ENCODE measurements around the gene MARCHF10. TPM values are rescaled to one million over a fixed set of nuclear protein-coding genes. Genes with fewer than 3 reads are reported as not detected.

The MARCHF10 gene
- polyA plus RNA-seq, 1 donor, result 0.15 TPM

DNA sequence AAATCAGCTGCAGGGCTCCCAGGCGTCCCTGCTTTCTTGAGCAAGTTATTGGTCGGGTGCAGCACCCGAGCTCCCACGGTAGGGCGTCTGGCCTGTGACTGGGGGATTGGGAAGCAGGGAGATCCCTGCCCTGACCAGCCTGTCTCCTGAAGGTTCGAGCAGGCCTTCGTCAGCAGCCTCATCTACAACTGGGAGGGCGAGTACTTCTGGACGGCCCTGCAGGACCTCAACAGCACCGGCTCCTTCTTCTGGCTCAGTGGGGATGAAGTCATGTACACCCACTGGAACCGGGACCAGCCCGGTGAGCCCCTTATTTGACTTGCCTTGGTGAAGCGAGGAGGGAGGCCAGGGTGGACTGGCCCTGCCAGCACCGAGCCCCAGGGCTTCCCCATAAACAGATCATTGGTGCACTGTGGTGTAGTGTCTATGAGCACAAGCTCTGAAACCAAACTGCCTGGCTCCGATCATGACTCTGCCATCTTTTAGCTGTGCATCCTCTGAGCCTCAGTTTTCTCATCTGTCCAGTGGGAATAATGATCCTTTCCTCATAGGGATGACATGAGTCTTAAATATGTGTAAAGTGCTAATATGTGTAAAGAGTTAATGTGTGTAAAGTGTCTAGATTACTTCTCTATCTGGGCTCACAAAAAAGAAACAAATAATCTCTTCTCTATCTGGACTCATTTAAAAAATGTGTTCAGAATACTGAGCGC is 131.7 kb downstream of the MARCHF10 start:
- no peaks in the 10 kb centered on the region for H3K27me3 ChIP-seq (ENCODE audit: control insufficient read depth, insufficient read depth, low read length)
- no peak overlapping the region for H3K27ac ChIP-seq (ENCODE audit: low read length)
- H3K36me3 ChIP-seq (ENCODE audit: control insufficient read depth, insufficient read depth, low read length), result no peaks in the 10 kb centered on the region
- H3K4me1 ChIP-seq (ENCODE audit: control insufficient read depth, insufficient read depth, low read length), result no peaks in the 10 kb centered on the region
- H3K4me3 ChIP-seq (ENCODE audit: low read length), result no peak overlapping the region
- H3K9me3 ChIP-seq (ENCODE audit: control insufficient read depth, low read depth, low read length), result peaks cover 2% of the 10 kb centered on the region
- no CpG with 5 or more reads among the region's 16 CpGs for WGBS (ENCODE audit: insufficient coverage, low lambda C conversion rate)
- DNase-seq, result no peak

DNA sequence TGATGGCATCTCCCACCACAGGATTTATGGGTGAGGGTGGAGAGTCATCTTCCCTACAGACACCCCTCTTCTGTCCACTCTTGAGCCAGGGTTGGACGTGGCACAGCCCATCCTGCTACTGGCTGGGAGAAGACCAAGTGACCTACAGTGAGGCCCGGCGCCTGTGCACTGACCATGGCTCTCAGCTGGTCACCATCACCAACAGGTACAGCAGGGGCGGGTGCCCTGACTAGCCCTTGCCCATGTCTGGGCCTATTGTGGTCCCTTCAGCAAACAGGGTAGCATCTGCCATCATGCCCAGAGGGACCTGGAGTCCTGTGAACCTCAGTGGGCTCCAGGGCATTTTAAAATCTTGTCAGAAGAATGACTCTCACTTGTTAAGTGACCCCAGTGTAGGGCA is 132.4 kb downstream of the MARCHF10 start:
- no peak for DNase-seq
- Histone ChIP-seq H3K9me3 (ENCODE audit: control insufficient read depth, low read depth, low read length) (peaks cover 2% of the 10 kb centered on the region), H3K4me3 (ENCODE audit: low read length) (no peak overlapping the region), H3K4me1 (ENCODE audit: control insufficient read depth, insufficient read depth, low read length) (no peaks in the 10 kb centered on the region), H3K36me3 (ENCODE audit: control insufficient read depth, insufficient read depth, low read length) (no peaks in the 10 kb centered on the region), H3K27ac (ENCODE audit: low read length) (no peak overlapping the region), H3K27me3 (ENCODE audit: control insufficient read depth, insufficient read depth, low read length) (no peaks in the 10 kb centered on the region)
- WGBS (ENCODE audit: insufficient coverage, low lambda C conversion rate), result no CpG with 5 or more reads among the region's 4 CpGs

DNA sequence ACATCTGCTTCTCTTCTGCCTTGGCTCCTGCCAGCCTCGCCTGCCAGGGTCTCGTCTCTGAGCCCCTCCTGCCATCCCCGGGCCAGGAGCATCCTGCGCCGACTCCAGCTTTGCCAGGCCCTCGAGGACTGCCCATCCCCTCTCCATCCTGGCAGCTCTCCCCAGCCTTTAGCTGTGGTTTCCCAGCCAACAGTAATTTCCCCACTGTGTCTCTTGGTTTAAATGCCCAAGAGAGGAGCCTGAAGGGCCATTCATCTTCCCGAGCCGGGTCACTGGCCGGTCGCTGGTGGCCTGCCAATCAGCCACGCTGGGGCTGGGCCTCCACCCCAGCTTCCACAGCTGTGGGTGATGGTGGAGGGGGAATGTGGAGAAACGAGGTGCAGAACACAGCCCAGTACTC is 132.9 kb downstream of the MARCHF10 start:
- 87% methylated on average over 3 of the region's 12 CpGs for WGBS (ENCODE audit: insufficient coverage, low lambda C conversion rate)
- H3K27ac ChIP-seq (ENCODE audit: low read length), result no peak overlapping the region
- H3K36me3 ChIP-seq (ENCODE audit: control insufficient read depth, insufficient read depth, low read length), result no peaks in the 10 kb centered on the region
- no peak for DNase-seq
- no peak overlapping the region for H3K4me3 ChIP-seq (ENCODE audit: low read length)
- H3K9me3 ChIP-seq (ENCODE audit: control insufficient read depth, low read depth, low read length), result peaks cover 2% of the 10 kb centered on the region
- H3K4me1 ChIP-seq (ENCODE audit: control insufficient read depth, insufficient read depth, low read length), result no peaks in the 10 kb centered on the region
- peaks cover 2% of the 10 kb centered on the region for H3K27me3 ChIP-seq (ENCODE audit: control insufficient read depth, insufficient read depth, low read length)

- Histone ChIP-seq H3K27ac (ENCODE audit: low read length) (no peak overlapping the region), H3K4me3 (ENCODE audit: low read length) (no peak overlapping the region), H3K9me3 (ENCODE audit: control insufficient read depth, low read depth, low read length) (peaks cover 2% of the 10 kb centered on the region), H3K27me3 (ENCODE audit: control insufficient read depth, insufficient read depth, low read length) (peaks cover 5% of the 10 kb centered on the region), H3K4me1 (ENCODE audit: control insufficient read depth, insufficient read depth, low read length) (no peaks in the 10 kb centered on the region), H3K36me3 (ENCODE audit: control insufficient read depth, insufficient read depth, low read length) (no peaks in the 10 kb centered on the region)
- WGBS (ENCODE audit: insufficient coverage, low lambda C conversion rate), result no CpG with 5 or more reads among the region's 3 CpGs
- DNase-seq, result no peak
Measured at GRCh38 chr17:62674841-62675240, 133.3 kb downstream of the MARCHF10 start.

- Histone ChIP-seq H3K4me1 (ENCODE audit: control insufficient read depth, insufficient read depth, low read length) (no peaks in the 10 kb centered on the region), H3K4me3 (ENCODE audit: low read length) (no peak overlapping the region), H3K36me3 (ENCODE audit: control insufficient read depth, insufficient read depth, low read length) (no peaks in the 10 kb centered on the region), H3K27me3 (ENCODE audit: control insufficient read depth, insufficient read depth, low read length) (peaks cover 5% of the 10 kb centered on the region), H3K9me3 (ENCODE audit: control insufficient read depth, low read depth, low read length) (peaks cover 2% of the 10 kb centered on the region), H3K27ac (ENCODE audit: low read length) (no peak overlapping the region)
- no peak for DNase-seq
- WGBS (ENCODE audit: insufficient coverage, low lambda C conversion rate), result no CpG with 5 or more reads among the region's 6 CpGs
Measured at GRCh38 chr17:62674363-62674739, 133.8 kb downstream of the MARCHF10 start.

DNA sequence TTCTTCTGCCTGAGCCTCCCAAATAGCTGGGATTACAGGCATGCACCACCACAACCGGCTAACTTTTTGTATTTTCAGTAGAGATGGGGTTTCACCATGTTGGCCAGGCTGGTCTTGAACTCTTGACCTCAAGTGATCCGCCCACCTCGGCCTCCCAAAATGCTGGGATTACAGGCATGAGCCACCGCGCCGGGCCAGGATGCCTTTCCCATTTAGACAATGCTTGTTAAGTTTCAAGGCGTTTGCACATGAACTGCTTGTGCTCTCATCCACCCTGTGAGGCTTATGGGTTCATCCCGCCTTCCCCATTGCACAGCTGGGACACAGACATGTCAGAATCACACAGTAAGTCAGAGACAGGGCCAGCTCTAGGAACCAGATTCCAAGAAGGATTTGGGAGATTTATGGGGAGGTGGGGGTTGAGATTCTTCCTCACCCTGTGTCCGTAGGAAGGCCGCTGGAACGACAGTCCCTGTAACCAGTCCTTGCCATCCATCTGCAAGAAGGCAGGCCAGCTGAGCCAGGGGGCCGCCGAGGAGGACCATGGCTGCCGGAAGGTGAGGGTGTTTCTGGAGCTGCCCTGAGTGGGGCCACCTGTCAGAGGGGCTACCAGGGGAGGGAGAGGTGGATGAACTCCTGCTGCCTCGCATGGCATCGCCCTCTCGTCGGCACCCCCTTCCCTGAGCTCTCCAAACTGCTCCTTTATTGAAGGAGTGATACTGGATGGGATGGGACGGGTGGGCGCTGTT is 134.3 kb downstream of the MARCHF10 start:
- peaks cover 2% of the 10 kb centered on the region for H3K9me3 ChIP-seq (ENCODE audit: control insufficient read depth, low read depth, low read length)
- no peak overlapping the region for H3K27ac ChIP-seq (ENCODE audit: low read length)
- WGBS (ENCODE audit: insufficient coverage, low lambda C conversion rate), result no CpG with 5 or more reads among the region's 20 CpGs
- no peaks in the 10 kb centered on the region for H3K4me1 ChIP-seq (ENCODE audit: control insufficient read depth, insufficient read depth, low read length)
- DNase-seq, result no peak
- H3K36me3 ChIP-seq (ENCODE audit: control insufficient read depth, insufficient read depth, low read length), result no peaks in the 10 kb centered on the region
- H3K27me3 ChIP-seq (ENCODE audit: control insufficient read depth, insufficient read depth, low read length), result peaks cover 5% of the 10 kb centered on the region
- H3K4me3 ChIP-seq (ENCODE audit: low read length), result no peak overlapping the region

DNA sequence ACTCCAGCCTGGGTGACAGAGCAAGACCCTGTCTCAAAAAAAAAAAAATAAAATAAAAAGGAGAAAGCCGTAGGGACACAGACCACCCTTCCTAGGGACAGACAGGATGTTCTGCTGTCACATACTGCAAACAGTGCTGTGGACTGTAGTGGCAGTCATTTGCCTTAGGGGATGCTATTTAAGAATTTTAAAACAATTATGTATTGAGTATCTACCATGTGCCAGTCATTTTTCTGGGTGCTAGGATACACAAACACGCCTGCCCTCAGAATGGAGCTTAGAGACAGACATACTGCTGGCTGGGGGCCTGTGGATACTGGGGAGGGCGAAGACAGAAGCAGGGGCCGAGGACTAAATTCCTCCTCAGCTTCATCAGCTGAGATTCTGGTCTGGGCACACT is 135.2 kb downstream of the MARCHF10 start:
- no CpG with 5 or more reads among the region's 4 CpGs for WGBS (ENCODE audit: insufficient coverage, low lambda C conversion rate)

GRCh38 chr17:62671553-62671952 is 136.6 kb downstream of the MARCHF10 start:
- H3K36me3 ChIP-seq (ENCODE audit: control insufficient read depth, insufficient read depth, low read length), result no peaks in the 10 kb centered on the region
- H3K4me3 ChIP-seq (ENCODE audit: low read length), result no peak overlapping the region
- no peaks in the 10 kb centered on the region for H3K4me1 ChIP-seq (ENCODE audit: control insufficient read depth, insufficient read depth, low read length)
- DNase-seq, result no peak
- no peaks in the 10 kb centered on the region for H3K9me3 ChIP-seq (ENCODE audit: control insufficient read depth, low read depth, low read length)
- WGBS (ENCODE audit: insufficient coverage, low lambda C conversion rate), result no CpG with 5 or more reads among the region's 14 CpGs
- H3K27ac ChIP-seq (ENCODE audit: low read length), result no peak overlapping the region
- peaks cover 5% of the 10 kb centered on the region for H3K27me3 ChIP-seq (ENCODE audit: control insufficient read depth, insufficient read depth, low read length)

More for the DNA sequence above, 135.2 kb downstream of the MARCHF10 start:
- no peak for DNase-seq
- no peaks in the 10 kb centered on the region for H3K4me1 ChIP-seq (ENCODE audit: control insufficient read depth, insufficient read depth, low read length)
- H3K27ac ChIP-seq (ENCODE audit: low read length), result no peak overlapping the region
- H3K9me3 ChIP-seq (ENCODE audit: control insufficient read depth, low read depth, low read length), result peaks cover 2% of the 10 kb centered on the region
- no peaks in the 10 kb centered on the region for H3K36me3 ChIP-seq (ENCODE audit: control insufficient read depth, insufficient read depth, low read length)
- H3K4me3 ChIP-seq (ENCODE audit: low read length), result no peak overlapping the region
- H3K27me3 ChIP-seq (ENCODE audit: control insufficient read depth, insufficient read depth, low read length), result peaks cover 5% of the 10 kb centered on the region

DNA sequence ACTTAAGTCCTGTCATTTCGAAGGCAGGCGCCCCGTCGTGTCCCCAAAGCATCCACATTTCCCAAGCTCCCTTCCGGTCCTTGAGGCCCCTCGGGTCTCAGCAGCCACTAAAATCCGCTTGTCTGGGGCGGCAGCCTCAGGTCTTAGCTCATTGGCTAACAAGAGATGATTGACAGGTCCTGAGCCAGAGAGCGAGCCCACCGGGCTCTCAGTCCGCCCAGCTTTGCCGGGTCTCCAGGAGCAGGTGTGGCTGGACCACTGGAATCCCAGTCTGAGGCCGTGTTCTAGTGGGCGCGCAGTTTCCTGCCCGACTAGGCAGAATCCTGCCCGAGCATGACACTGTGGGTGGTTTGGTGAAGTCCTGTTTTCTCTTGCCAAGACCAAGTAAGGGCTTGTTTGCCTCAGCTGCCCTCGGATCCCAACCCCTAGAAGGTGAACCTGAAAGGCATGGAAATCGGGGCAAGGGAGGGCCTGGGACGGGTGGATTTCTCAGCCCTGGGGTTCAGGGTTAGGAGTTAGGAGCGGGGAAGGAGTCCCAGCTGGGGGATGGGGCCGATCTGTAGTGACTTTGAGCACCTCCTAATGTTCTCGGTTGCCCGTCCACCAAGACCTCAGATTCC is 137.8 kb downstream of the MARCHF10 start:
- Histone ChIP-seq H3K27me3 (ENCODE audit: control insufficient read depth, insufficient read depth, low read length) (peaks cover 5% of the 10 kb centered on the region), H3K27ac (ENCODE audit: low read length) (no peak overlapping the region), H3K4me3 (ENCODE audit: low read length) (no peak overlapping the region), H3K4me1 (ENCODE audit: control insufficient read depth, insufficient read depth, low read length) (no peaks in the 10 kb centered on the region), H3K36me3 (ENCODE audit: control insufficient read depth, insufficient read depth, low read length) (no peaks in the 10 kb centered on the region), H3K9me3 (ENCODE audit: control insufficient read depth, low read depth, low read length) (no peaks in the 10 kb centered on the region)
- no CpG with 5 or more reads among the region's 24 CpGs for WGBS (ENCODE audit: insufficient coverage, low lambda C conversion rate)
- no peak for DNase-seq

GRCh38 chr17:62668091-62668804 is 139.9 kb downstream of the MARCHF10 start:
- Histone ChIP-seq H3K27me3 (ENCODE audit: control insufficient read depth, insufficient read depth, low read length) (peaks cover 5% of the 10 kb centered on the region), H3K4me3 (ENCODE audit: low read length) (no peak overlapping the region), H3K27ac (ENCODE audit: low read length) (no peak overlapping the region), H3K9me3 (ENCODE audit: control insufficient read depth, low read depth, low read length) (no peaks in the 10 kb centered on the region), H3K36me3 (ENCODE audit: control insufficient read depth, insufficient read depth, low read length) (no peaks in the 10 kb centered on the region), H3K4me1 (ENCODE audit: control insufficient read depth, insufficient read depth, low read length) (no peaks in the 10 kb centered on the region)
- WGBS (ENCODE audit: insufficient coverage, low lambda C conversion rate), result 94% methylated on average over 2 of the region's 10 CpGs
- no peak for DNase-seq

Measured in large intestine (tissue), 3 donors.